NCI-H2171 (cell line): ENCODE data around the gene USP17L13.
"Not testable (repeated sequence)": the region's sequence is repeated elsewhere in the genome, so short reads cannot be mapped to it uniquely, and the experiment has no call there.

Source experiments
- DNase-seq: peaks from one replicate; lab custom pipeline; 2025; lab: John Stamatoyannopoulos, UW

USP17L13 gene, protein sequence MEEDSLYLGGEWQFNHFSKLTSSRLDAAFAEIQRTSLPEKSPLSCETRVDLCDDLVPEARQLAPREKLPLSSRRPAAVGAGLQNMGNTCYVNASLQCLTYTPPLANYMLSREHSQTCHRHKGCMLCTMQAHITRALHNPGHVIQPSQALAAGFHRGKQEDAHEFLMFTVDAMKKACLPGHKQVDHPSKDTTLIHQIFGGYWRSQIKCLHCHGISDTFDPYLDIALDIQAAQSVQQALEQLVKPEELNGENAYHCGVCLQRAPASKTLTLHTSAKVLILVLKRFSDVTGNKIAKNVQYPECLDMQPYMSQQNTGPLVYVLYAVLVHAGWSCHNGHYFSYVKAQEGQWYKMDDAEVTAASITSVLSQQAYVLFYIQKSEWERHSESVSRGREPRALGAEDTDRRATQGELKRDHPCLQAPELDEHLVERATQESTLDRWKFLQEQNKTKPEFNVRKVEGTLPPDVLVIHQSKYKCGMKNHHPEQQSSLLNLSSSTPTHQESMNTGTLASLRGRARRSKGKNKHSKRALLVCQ

DNA sequence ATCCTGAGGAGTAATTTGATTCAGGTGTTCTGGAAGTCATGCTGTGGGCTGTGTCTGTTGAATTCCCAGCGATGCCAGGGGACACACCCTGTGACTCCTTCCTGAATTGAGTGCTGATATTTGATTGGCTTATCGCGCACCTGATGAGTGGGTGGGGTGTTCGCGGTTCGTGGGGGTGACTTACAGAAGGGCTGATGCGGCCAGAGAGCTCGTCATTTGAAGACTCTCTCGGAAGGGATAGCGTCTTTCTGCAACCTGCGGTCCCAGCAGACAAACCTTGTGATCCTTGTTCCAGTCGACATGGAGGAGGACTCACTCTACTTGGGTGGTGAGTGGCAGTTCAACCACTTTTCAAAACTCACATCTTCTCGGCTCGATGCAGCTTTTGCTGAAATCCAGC, at the start of gene USP17L13:
Gene USP17L13, plus strand, starts transcription at position 301 of the 400 bp plus-strand sequence. Its CDS starts 0 bp downstream, at position 301.
- not testable (repeated sequence) for DNase-seq

DNA sequence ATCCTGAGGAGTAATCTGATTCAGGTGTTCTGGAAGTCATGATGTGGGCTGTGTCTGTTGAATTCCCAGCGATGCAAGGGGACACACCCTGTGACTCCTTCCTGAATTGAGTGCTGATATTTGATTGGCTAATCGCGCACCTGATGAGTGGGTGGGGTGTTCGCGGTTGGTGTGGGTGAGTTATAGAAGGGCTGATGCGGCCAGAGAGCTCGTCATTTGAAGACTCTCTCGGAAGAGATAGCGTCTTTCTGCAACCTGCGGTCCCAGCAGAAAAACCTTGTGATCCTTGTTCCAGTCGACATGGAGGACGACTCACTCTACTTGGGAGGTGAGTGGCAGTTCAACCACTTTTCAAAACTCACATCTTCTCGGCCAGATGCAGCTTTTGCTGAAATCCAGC, 14.3 kb upstream of the USP17L13 start, which contains the start of gene USP17L10:
Gene USP17L10, plus strand, starts transcription at position 301 of the 400 bp plus-strand sequence. Its CDS starts 0 bp downstream, at position 301.
- not testable (repeated sequence) for DNase-seq

DNA sequence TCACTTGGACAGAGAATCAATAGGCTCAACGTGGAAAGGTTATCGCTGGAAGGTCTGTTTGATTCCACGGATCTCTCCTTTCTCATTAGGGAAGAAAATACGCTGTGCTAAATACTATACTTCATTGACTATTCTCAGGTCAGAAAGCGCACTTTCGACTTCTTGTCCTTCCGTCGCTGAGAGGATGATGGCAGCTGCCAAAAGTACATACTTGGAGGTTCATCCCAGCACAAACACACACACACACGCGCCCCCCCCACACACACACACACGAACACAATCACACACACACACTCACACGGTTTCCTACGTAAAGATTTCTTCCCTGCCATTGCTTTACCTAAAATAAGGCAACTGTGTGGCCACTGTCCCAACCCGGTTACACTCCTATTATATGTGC, 10.0 kb upstream of the USP17L13 start:
- DNase-seq = not testable (repeated sequence)

DNA sequence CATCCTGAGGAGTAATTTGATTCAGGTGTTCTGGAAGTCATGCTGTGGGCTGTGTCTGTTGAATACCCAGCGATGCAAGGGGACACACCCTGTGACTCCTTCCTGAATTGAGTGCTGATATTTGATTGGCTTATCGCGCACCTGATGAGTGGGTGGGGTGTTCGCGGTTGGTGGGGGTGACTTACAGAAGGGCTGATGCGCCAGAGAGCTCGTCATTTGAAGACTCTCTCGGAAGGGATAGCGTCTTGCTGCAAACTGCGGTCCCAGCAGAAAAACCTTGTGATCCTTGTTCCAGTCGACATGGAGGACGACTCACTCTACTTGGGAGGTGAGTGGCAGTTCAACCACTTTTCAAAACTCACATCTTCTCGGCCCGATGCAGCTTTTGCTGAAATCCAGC, 9.6 kb upstream of the USP17L13 start, which contains the start of gene USP17L11:
Gene USP17L11, plus strand, starts transcription at position 301 of the 400 bp plus-strand sequence. Its CDS starts 0 bp downstream, at position 301.
- not testable (repeated sequence) for DNase-seq

DNA sequence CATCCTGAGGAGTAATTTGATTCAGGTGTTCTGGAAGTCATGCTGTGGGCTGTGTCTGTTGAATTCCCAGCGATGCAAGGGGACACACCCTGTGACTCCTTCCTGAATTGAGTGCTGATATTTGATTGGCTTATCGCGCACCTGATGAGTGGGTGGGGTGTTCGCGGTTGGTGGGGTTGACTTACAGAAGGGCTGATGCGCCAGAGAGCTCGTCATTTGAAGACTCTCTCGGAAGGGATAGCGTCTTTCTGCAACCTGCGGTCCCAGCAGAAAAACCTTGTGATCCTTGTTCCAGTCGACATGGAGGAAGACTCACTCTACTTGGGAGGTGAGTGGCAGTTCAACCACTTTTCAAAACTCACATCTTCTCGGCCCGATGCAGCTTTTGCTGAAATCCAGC, 4.8 kb upstream of the USP17L13 start, which contains the start of gene USP17L12:
Gene USP17L12, plus strand, starts transcription at position 301 of the 400 bp plus-strand sequence. Its CDS starts 0 bp downstream, at position 301.
- not testable (repeated sequence) for DNase-seq

DNA sequence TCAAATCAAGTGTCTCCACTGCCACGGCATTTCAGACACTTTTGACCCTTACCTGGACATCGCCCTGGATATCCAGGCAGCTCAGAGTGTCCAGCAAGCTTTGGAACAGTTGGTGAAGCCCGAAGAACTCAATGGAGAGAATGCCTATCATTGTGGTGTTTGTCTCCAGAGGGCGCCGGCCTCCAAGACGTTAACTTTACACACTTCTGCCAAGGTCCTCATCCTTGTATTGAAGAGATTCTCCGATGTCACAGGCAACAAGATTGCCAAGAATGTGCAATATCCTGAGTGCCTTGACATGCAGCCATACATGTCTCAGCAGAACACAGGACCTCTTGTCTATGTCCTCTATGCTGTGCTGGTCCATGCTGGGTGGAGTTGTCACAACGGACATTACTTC, 5.6 kb downstream of the USP17L13 start:
- DNase-seq = not testable (repeated sequence)

DNA sequence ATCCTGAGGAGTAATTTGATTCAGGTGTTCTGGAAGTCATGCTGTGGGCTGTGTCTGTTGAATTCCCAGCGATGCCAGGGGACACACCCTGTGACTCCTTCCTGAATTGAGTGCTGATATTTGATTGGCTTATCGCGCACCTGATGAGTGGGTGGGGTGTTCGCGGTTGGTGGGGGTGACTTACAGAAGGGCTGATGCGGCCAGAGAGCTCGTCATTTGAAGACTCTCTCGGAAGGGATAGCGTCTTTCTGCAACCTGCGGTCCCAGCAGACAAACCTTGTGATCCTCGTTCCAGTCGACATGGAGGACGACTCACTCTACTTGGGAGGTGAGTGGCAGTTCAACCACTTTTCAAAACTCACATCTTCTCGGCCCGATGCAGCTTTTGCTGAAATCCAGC, 9.4 kb downstream of the USP17L13 start, which contains the start of gene USP17L15:
Gene USP17L15, plus strand, starts transcription at position 301 of the 400 bp plus-strand sequence. Its CDS starts 0 bp downstream, at position 301.
- DNase-seq = not testable (repeated sequence)

DNA sequence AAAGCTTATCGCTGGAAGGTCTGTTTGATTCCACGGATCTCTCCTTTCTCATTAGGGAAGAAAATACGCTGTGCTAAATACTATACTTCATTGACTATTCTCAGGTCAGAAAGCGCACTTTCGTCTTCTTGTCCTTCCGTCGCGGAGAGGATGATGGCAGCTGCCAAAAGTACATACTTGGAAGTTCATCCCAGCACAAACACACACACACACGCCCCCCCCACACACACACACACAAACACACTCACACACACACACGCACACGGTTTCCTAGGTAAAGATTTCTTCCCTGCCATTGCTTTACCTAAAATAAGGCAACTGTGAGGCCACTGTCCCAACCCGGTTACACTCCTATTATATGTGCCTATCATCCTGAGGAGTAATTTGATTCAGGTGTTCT, 13.8 kb downstream of the USP17L13 start:
- DNase-seq = not testable (repeated sequence)

DNA sequence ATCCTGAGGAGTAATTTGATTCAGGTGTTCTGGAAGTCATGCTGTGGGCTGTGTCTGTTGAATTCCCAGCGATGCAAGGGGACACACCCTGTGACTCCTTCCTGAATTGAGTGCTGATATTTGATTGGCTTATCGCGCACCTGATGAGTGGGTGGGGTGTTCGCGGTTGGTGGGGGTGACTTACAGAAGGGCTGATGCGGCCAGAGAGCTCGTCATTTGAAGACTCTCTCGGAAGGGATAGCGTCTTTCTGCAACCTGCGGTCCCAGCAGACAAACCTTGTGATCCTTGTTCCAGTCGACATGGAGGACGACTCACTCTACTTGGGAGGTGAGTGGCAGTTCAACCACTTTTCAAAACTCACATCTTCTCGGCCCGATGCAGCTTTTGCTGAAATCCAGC, 18.9 kb downstream of the USP17L13 start, which contains the start of gene USP17L17:
Gene USP17L17, plus strand, starts transcription at position 301 of the 400 bp plus-strand sequence. Its CDS starts 0 bp downstream, at position 301.
- DNase-seq = not testable (repeated sequence)

DNA sequence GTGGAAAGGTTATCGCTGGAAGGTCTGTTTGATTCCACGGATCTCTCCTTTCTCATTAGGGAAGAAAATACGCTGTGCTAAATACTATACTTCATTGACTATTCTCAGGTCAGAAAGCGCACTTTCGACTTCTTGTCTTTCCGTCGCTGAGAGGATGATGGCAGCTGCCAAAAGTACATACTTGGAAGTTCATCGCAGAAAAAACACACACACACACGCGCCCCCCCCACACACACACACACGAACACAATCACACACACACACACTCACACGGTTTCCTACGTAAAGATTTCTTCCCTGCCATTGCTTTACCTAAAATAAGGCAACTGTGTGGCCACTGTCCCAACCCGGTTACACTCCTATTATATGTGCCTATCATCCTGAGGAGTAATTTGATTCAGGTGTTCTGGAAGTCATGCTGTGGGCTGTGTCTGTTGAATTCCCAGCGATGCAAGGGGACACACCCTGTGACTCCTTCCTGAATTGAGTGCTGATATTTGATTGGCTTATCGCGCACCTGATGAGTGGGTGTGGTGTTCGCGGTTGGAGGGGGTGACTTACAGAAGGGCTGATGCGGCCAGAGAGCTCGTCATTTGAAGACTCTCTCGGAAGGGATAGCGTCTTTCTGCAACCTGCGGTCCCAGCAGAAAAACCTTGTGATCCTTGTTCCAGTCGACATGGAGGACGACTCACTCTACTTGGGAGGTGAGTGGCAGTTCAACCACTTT, 23.4 kb downstream of the USP17L13 start, which contains the start of gene USP17L18:
Gene USP17L18, plus strand, starts transcription at position 678 of the 728 bp plus-strand sequence. Its CDS starts 0 bp downstream, at position 678.
- DNase-seq = not testable (repeated sequence)

DNA sequence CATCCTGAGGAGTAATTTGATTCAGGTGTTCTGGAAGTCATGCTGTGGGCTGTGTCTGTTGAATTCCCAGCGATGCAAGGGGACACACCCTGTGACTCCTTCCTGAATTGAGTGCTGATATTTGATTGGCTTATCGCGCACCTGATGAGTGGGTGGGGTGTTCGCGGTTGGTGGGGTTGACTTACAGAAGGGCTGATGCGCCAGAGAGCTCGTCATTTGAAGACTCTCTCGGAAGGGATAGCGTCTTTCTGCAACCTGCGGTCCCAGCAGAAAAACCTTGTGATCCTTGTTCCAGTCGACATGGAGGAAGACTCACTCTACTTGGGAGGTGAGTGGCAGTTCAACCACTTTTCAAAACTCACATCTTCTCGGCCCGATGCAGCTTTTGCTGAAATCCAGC, 28.4 kb downstream of the USP17L13 start, which contains the start of gene USP17L19:
Gene USP17L19, plus strand, starts transcription at position 301 of the 400 bp plus-strand sequence. Its CDS starts 0 bp downstream, at position 301.
- not testable (repeated sequence) for DNase-seq

DNA sequence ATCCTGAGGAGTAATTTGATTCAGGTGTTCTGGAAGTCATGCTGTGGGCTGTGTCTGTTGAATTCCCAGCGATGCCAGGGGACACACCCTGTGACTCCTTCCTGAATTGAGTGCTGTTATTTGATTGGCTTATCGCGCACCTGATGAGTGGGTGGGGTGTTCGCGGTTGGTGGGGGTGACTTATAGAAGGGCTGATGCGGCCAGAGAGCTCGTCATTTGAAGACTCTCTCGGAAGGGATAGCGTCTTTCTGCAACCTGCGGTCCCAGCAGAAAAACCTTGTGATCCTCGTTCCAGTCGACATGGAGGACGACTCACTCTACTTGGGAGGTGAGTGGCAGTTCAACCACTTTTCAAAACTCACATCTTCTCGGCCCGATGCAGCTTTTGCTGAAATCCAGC, 33.1 kb downstream of the USP17L13 start, which contains the start of gene USP17L20:
Gene USP17L20, plus strand, starts transcription at position 301 of the 400 bp plus-strand sequence. Its CDS starts 0 bp downstream, at position 301.
- DNase-seq = not testable (repeated sequence)

DNA sequence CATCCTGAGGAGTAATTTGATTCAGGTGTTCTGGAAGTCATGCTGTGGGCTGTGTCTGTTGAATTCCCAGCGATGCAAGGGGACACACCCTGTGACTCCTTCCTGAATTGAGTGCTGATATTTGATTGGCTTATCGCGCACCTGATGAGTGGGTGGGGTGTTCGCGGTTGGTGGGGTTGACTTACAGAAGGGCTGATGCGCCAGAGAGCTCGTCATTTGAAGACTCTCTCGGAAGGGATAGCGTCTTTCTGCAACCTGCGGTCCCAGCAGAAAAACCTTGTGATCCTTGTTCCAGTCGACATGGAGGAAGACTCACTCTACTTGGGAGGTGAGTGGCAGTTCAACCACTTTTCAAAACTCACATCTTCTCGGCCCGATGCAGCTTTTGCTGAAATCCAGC, 37.9 kb downstream of the USP17L13 start, which contains the start of gene USP17L21:
Gene USP17L21, plus strand, starts transcription at position 301 of the 400 bp plus-strand sequence. Its CDS starts 0 bp downstream, at position 301.
- not testable (repeated sequence) for DNase-seq

DNA sequence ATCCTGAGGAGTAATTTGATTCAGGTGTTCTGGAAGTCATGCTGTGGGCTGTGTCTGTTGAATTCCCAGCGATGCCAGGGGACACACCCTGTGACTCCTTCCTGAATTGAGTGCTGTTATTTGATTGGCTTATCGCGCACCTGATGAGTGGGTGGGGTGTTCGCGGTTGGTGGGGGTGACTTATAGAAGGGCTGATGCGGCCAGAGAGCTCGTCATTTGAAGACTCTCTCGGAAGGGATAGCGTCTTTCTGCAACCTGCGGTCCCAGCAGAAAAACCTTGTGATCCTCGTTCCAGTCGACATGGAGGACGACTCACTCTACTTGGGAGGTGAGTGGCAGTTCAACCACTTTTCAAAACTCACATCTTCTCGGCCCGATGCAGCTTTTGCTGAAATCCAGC, 42.6 kb downstream of the USP17L13 start, which contains the start of gene USP17L22:
Gene USP17L22, plus strand, starts transcription at position 301 of the 400 bp plus-strand sequence. Its CDS starts 0 bp downstream, at position 301.
- DNase-seq = not testable (repeated sequence)

DNA sequence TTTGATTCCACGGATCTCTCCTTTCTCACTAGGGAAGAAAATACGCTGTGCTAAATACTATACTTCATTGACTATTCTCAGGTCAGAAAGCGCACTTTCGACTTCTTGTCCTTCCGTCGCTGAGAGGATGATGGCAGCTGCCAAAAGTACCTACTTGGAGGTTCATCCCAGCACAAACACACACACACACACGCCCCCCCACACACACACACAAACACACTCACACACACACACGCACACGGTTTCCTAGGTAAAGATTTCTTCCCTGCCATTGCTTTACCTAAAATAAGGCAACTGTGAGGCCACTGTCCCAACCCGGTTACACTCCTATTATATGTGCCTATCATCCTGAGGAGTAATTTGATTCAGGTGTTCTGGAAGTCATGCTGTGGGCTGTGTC, 47.0 kb downstream of the USP17L13 start:
- not testable (repeated sequence) for DNase-seq
